NCI-H2081 (cell line): ENCODE measurements around the gene KCNK1.
"Not testable (repeated sequence)": the region's sequence is repeated elsewhere in the genome, so short reads cannot be mapped to it uniquely, and the experiment has no call there.

Source experiments
- DNase-seq, 2 experiments: peaks; one replicate each; lab custom pipeline; 2025; lab: John Stamatoyannopoulos, UW

Gene KCNK1

GRCh38 chr1:233607252-233608119 is 6.4 kb upstream of the KCNK1 start:
- peak in 1 of 2 experiments; percentile 30 for DNase-seq

DNA sequence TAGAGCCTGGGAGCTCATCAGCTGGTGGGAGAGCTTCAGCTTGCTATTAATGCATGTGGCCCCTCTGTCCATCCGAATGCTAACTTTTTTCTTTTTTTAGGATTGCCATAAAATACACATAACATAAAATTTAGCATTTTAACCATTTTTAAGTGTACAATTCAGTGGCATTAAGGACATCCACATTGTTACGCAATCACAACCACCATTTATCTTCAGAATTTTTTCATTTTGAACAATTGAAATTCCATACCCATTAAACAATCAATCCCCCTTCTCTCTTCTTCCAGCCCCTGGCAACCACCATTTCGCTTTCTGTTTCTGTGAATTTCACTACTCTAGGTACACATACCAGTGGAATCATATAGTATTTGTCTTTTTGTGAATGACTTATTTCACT is 4.9 kb upstream of the KCNK1 start:
- no peak for DNase-seq

DNA sequence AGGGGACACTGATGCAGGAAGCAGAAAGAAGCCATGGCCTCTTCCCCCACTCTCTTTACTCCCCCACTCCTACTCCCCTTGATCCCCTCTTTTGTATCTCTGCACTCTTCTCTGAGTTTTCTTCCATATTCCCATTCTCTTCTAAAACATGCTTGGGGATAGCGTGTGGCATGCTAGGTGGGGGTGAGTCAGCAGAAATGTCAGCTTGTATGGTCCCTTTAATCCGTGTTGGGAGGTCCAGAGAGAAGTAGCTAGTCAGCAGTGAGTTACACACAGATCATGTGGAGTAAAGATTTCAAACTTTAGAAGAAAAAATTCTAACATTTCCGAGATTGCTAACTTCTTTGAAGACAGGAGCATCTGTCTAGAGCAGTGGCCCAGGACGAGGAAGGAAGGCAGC is 4.0 kb upstream of the KCNK1 start:
- no peak for DNase-seq

DNA sequence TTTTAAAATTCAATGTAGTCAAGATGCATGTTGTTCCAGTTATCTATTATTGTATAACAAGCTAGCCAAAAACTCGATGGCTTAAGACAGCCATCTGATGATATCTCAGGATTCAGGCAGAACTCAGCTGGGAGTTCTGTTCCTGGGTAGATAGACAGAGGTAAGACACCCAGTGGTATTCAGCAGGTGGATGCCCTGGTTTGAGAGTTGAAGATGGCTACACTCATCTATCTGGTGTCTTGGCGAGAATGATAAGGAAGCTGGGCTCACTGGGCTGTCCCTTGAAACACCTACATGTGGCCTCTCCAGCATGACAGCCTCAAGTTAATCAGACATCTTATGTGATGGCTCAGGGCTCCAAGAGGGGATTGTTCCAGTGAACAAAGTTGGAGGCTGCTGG is 3.3 kb upstream of the KCNK1 start:
- no peak for DNase-seq

- not testable (repeated sequence) for DNase-seq
Observed at GRCh38 chr1:233611363-233611762, 2.5 kb upstream of the KCNK1 start.

GRCh38 chr1:233614173-233614742 is 352 bp downstream of the KCNK1 start:
- DNase-seq: peak; percentile 34 to 59

- peak; percentile 12 to 39 for DNase-seq
Observed at GRCh38 chr1:233614743-233615521, 1.0 kb downstream of the KCNK1 start.

DNA sequence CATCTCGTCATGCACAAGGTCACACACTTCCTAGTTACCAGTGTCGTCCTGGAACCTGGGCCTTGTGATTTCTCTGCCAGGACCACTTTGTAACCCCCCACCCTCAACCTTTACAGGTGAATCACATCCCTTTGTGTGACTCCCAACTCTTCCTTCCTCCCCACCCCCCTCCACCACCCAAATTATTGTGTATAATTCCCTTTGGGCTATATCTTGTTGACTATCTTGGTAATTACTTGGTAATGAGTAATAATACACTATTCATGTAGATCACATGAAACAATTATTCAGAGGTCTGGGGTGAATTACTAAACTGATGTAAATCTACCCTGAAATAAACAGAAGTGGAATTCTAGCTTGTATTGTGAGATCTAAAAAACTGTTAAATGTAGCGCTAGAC is 1.7 kb downstream of the KCNK1 start:
- peak in 1 of 2 experiments; percentile 24 for DNase-seq

DNA sequence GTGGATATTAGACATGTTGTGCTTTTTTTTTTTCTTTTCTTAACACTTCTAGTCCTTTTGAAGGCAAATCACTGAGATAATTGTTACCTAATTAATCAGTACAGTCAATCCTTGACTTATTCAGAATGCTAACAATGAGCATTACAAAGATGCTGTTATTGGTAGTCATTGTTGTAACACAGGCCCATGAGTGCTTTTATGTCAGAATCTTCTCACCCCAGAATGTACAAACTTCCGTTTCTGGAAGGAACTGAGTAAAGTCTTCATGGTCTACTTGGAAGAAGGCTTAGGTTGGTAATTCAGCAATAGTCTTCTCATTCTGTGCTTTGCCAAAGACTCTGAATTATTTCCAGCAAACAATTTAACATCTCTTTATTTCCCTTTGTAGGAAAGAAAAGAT is 3.1 kb downstream of the KCNK1 start:
- no peak for DNase-seq

- not testable (repeated sequence) for DNase-seq
Observed at GRCh38 chr1:233619414-233619813, 5.5 kb downstream of the KCNK1 start.

GRCh38 chr1:233620065-233620464 is 6.2 kb downstream of the KCNK1 start:
- DNase-seq: no peak

- no peak for DNase-seq
Observed at GRCh38 chr1:233621923-233622322, 8.0 kb downstream of the KCNK1 start.

GRCh38 chr1:233624289-233624688 is 10.4 kb downstream of the KCNK1 start:
- DNase-seq: no peak

DNA sequence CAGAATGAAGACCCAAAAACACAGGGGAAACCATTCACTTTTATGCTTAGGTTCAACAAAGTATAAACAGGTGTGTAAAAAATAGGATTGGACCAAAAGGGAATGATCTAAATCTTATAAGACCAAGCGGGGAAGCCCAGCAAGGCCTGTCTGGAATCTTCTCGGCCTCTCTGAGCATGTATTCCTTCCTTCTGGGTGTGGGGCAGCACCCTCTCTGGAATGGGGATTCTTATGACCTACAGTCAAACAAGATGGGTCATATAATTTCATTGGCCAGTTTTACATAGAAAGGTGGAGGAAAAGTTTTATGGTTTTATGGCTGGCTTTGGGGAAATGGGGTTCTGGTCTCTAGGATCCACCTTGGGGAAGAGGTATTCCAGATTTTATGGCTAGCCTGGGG is 11.2 kb downstream of the KCNK1 start:
- DNase-seq: no peak

DNA sequence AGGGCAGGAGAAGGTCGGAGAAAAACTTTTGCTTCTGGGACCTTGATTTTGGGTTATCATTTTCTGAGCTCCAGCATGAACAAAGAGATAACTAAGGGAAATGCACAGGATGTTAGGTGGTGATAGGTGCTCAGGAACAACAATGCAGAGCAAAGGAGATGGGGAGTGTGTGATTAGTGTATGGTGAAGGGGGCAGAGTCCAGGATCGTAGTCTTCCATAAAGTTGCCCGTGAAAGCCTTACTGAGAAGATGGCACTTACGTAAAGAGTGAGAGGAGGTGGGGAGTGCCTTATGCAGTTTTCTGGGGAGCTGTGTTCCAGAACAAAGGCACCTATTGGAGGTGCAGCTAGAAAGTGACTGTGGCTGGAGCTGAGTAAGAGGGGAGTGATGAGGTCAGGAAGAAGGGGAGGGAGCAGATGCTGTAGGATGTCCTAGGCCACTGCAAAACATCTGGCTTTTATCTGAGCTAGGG is 11.6 kb downstream of the KCNK1 start:
- no peak for DNase-seq

GRCh38 chr1:233627376-233627775 is 13.5 kb downstream of the KCNK1 start:
- no peak for DNase-seq

DNA sequence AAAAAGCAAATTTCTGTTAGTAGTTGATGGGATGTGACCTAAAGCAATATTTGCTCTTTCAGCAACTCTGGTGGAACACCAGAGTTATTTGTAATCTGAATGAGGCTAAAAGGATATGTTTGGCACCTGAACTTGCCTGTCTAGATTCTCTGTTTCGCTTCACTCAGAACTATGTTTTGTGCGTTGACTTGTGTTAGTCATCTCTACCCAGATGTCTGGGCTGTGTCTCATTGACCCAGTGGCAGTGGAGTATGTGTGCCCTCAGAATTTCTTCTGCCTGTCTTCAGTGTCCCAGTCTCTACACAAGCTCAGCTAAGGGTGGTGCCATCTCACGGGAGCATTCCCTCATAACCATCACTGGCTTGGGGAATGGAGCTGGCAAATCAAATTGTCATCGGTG is 13.9 kb downstream of the KCNK1 start:
- DNase-seq: no peak

- no peak for DNase-seq
Observed at GRCh38 chr1:233629305-233629935, 15.5 kb downstream of the KCNK1 start.

DNA sequence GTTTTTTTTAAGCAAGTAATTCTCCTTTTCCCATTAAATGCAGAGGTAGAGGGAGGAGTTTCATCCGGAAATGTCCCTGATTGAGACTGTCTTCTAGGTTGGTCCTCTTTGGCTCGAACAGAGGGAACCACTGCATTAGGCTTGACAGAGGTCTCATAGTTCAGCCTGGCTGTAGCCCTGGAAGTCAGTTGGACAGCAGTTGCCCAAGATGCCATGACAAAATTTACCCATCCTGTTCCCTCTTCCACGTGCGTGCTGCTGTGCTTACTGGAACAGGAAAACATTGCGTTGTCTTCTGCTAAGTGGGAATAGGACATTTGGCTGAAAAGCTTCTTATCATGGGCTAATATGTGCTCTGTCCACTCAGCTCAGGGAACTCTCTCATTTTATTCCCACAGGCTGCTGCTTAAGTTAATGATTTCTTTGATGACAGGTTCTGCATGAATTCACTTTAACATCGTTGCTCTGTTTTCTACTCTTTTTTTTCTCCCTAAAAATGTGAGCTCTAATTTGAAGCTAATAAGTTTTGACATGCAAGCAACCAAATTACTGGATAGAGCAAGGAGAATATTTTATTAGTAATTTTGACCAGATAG is 18.0 kb downstream of the KCNK1 start:
- DNase-seq: no peak

DNA sequence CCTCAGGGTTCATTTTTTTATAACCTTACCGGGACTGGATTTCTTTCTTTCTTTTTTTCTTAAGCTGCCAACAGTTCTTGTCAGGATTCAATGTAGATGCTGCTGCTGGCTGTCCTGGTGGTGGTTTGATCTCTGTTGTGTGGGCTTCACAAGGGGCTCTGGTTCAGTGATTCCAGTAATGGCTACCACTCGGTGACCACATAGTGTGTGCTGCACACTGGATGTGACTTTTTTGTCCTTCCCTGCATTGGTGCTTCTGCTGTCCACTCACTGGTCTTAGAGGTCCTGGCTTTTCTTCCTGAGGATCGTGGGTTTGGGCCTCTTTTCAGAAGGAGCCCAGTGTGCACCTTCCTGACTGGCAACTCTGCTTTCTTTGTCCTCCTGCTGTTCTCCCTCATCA is 18.5 kb downstream of the KCNK1 start:
- no peak for DNase-seq

DNA sequence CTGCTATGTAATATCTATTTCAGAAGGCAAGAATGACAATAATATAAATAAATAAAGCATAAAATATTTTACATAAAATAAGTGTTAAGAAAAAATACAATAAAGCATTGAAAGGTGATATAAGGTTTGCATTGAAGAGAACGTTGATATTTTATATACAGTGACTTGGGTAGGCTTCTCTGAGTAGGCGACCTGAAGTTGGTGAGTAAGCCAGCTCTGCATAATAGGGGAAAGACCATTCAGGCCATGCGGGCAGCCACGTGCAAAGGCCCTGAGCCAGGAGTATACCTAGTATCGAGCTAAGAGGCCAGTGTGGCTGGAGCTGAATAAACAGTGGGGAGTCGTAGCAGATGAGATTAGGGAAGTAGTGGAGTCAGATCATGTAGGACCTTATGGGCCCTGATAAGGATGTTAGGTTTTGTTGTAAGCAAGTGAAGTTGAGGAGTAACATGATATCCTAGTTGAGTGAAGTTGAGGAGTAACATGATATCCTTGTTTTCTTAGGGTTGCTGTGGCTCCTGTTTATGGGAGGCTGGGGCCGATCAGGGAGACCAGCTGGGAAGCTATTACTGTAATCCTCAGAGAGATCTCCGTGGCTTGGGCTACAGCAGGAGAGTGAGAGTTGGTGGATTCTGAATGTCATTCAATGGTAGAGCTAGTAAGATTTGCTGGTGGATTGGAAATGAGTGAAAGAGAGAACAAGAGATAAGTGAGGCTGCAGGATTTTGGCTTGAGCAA is 22.0 kb downstream of the KCNK1 start:
- DNase-seq: no peak
